ENCODE results near the gene SLC35D3. TPM values are rescaled to one million over a fixed set of nuclear protein-coding genes. Genes with fewer than 3 reads are reported as not detected.

The SLC35D3 gene
- total RNA-seq, 1 donor from 2014 or later: not detected

DNA sequence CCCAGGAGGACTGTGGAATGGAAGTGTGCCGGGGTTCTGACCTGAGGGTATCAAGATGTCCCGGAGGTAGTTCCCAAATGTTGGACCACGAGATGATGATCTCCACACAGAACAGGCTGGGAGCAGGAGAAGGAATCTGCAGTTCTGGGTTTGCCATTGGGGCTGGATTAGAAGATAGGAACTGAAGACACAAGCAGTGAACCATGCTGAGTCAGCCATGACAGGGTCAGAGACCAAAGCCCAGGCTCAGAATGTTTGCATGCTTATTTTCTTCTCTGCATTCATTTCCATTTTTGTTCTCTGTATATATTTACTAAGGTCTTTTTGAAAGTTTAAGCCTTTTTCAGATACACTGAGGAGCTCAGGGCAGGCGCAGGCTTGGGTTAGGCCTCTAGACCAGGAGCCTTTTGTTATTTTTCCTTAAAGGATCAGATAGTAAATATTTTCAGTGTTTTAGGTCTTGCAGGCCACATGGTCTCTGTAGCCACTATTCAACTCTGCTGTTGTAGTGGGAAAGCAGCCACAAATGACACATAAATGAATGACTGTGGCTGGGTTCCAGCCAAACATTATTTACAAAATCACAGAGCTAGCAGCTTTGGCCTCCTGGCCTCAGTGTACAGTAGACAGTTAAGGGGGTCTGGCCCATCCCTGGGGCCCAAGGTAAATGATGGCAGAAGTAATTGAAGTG is 28.5 kb downstream of the SLC35D3 start:
- Histone ChIP-seq H3K4me3 (no peak overlapping the region), H3K9me3 (no peaks in the 10 kb centered on the region), H3K36me3 (no peaks in the 10 kb centered on the region), H3K4me1 (no peaks in the 10 kb centered on the region), H3K27ac (no peak overlapping the region), H3K27me3 (no peaks in the 10 kb centered on the region)
- no peak for DNase-seq (ENCODE audit: extremely low spot score in 2 of 2)
- TF ChIP-seq CTCF (IDR thresholded peaks at IDR 0.05): no peak
- TF ChIP-seq POLR2AphosphoS5 (IDR thresholded peaks at IDR 0.05; ENCODE audit: insufficient read depth in 1 of 2, low read depth in 1 of 2): no peak
- no peak for TF ChIP-seq POLR2A (IDR thresholded peaks at IDR 0.05)
- intact Hi-C loops (cut with DNase I): no loop called here

DNA sequence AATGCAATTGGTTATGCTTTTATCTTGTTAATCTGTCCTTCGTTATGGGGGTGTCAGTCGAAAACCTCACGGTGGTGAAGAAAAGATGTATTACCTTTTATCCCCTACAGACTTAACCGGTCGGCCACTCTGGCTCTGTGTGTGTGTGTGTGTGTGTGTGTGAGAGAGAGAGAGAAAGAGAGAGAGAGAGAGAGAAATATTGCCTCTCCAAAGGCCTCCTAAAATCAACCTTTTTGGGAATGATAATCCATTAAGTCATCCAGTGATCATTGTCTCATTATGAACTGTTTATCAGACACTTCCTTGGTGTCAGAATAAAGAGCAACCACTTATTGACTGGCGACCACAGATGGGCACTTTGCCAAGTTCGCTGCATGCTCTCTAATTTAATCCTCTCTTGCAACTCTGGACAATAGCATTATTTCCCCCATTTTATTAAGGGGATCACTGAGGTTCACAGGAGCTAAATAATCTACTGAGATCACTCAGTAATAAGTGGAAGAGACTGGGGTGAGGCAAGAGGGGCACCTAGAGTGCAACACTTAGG is 30.7 kb downstream of the SLC35D3 start:
- Histone ChIP-seq H3K4me3 (no peak overlapping the region), H3K36me3 (no peaks in the 10 kb centered on the region), H3K9me3 (no peaks in the 10 kb centered on the region), H3K4me1 (no peaks in the 10 kb centered on the region), H3K27me3 (no peaks in the 10 kb centered on the region), H3K27ac (no peak overlapping the region)
- no peak for DNase-seq (ENCODE audit: extremely low spot score in 2 of 2)
- TF ChIP-seq CTCF (IDR thresholded peaks at IDR 0.05) (no peak), POLR2A (IDR thresholded peaks at IDR 0.05) (no peak), POLR2AphosphoS5 (IDR thresholded peaks at IDR 0.05; ENCODE audit: insufficient read depth in 1 of 2, low read depth in 1 of 2) (no peak)
- intact Hi-C loops (cut with DNase I): no loop called here

- H3K9me3 ChIP-seq: no peaks in the 10 kb centered on the region
- no peaks in the 10 kb centered on the region for H3K36me3 ChIP-seq
- H3K4me1 ChIP-seq: no peaks in the 10 kb centered on the region
- no peaks in the 10 kb centered on the region for H3K27me3 ChIP-seq
- no peak overlapping the region for H3K4me3 ChIP-seq
- TF ChIP-seq CTCF (IDR thresholded peaks at IDR 0.05) (no peak), POLR2AphosphoS5 (IDR thresholded peaks at IDR 0.05; ENCODE audit: insufficient read depth in 1 of 2, low read depth in 1 of 2) (no peak), POLR2A (IDR thresholded peaks at IDR 0.05) (no peak)
- DNase-seq (ENCODE audit: extremely low spot score in 2 of 2): no peak
- intact Hi-C loops (cut with DNase I): no loop called here
- H3K27ac ChIP-seq: no peak overlapping the region
Observed at GRCh38 chr6:136955123-136955522, 33.0 kb downstream of the SLC35D3 start.

DNA sequence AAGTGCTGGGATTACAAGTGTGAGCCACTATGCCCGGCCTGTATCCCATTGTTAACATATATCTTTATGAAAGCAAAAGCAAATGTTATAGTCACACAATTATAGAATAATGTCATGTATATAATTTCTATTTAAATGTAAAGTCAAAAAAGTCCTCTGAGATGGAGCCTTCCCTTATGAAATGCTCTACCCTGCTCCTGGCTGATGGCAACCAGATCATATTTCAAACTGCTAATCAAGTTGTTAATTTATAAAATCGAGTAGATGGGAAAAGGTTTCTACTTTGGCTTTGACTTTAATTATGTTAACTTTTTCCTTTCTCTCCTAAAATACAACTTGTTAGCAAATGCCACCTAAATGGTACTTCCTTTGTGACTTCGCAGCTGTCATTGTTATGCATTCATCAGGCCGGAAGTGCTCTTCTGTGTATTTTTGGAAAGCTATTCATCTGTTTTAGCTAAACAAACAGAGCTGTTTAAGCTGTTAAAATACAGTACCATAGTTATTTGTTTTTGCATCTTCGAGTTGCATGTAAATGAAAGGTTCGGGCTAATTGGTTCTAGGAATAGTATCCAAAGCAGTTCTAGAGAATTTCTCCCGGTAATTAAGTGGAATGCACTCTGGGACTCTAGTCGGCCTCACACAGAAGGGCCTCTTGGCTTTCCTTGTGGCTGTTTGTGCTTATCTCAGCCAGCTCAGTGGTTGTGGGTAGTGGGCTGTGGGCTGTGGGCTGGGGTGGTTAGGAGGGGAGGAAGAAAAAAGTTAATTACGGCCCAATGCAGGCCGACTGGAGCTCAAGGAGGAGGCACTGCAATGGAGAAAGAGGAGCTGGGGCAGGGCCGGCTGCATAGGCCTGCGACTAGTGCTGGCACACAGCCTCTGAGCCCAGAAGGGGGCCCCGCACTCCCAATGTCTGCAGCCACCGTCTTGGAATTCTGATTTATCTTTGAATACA is 34.8 kb downstream of the SLC35D3 start:
- Histone ChIP-seq H3K27ac (no peak overlapping the region), H3K36me3 (no peaks in the 10 kb centered on the region), H3K27me3 (no peaks in the 10 kb centered on the region), H3K4me1 (no peaks in the 10 kb centered on the region), H3K4me3 (no peak overlapping the region), H3K9me3 (no peaks in the 10 kb centered on the region)
- intact Hi-C loops (cut with DNase I): no loop called here
- TF ChIP-seq POLR2AphosphoS5 (IDR thresholded peaks at IDR 0.05; ENCODE audit: insufficient read depth in 1 of 2, low read depth in 1 of 2) (no peak), POLR2A (IDR thresholded peaks at IDR 0.05) (no peak), CTCF (IDR thresholded peaks at IDR 0.05) (no peak)
- no peak for DNase-seq (ENCODE audit: extremely low spot score in 2 of 2)
